ENCODE data around the gene FNIP1. TPM values are rescaled to one million over a fixed set of nuclear protein-coding genes. Genes with fewer than 3 reads are reported as not detected.

Gene FNIP1
- total RNA-seq, 1 experiment from 2014 or later = 16.4 TPM

GRCh38 chr5:131609774-131610173 lies 187.0 kb downstream of the FNIP1 start:
- DNase-seq (ENCODE audit: low read depth, low spot score) (no peak), ATAC-seq (no peak)
- Histone ChIP-seq H3K9ac (ENCODE audit: low read length) (no peak overlapping the region), H3K27ac (ENCODE audit: low read depth, low read length) (no peak overlapping the region), H3K36me3 (ENCODE audit: control insufficient read depth in 1 of 2, insufficient read depth in 2 of 2, low read length in 2 of 2) (no peaks in the 10 kb centered on the region), H3K79me2 (ENCODE audit: insufficient read depth, low read length) (peaks cover 98% of the 10 kb centered on the region), H2AFZ (ENCODE audit: low read depth, low read length, poor library complexity, severe bottlenecking) (no peak overlapping the region), H3K4me1 (ENCODE audit: control insufficient read depth in 1 of 2, insufficient read depth in 2 of 2, low read length in 2 of 2) (peaks cover 6 to 24% of the 10 kb centered on the region in 2 experiments; a peak in 3 of 4 replicates), H3K4me3 (replicated peaks in 1 of 2; ENCODE audit: low read depth in 1 of 2, low read length in 2 of 2) (no peak overlapping the region), H3K9me2 (ENCODE audit: insufficient read depth) (no peaks in the 10 kb centered on the region), H3K27me3 (ENCODE audit: insufficient read depth, low read length) (no peaks in the 10 kb centered on the region), H4K20me1 (ENCODE audit: insufficient read depth) (no peaks in the 10 kb centered on the region), H3K9me3 (ENCODE audit: control insufficient read depth in 1 of 2, insufficient read depth in 1 of 2, low read depth in 1 of 2, low read length in 2 of 2) (no peaks in the 10 kb centered on the region), H3K4me2 (ENCODE audit: low read length) (no peak overlapping the region)
- no TSS peak for BruUV-seq (replicated peaks)
- ChIA-PET CTCF (interaction anchor here (1.2 kb wide), 1 partner anchor 21 kb away, joined by 3 read pairs; no protein-coding TSS in a partner anchor), POLR2A (no interaction called here), RAD21 (ENCODE audit: low non-redundant PET in 1 of 2, low total read pairs in 2 of 2, uncharacterized antibody in 2 of 2, unreplicated experiment in 2 of 2) (no interaction called here)
- TF ChIP-seq JUND (IDR thresholded peaks at IDR 0.05) = no peak
- TF ChIP-seq SIN3A (IDR thresholded peaks at IDR 0.05; ENCODE audit: low read depth) = no peak
- no peak for TF ChIP-seq CEBPB (IDR thresholded peaks at IDR 0.05; ENCODE audit: low read depth)
- TF ChIP-seq EZH2 (IDR thresholded peaks at IDR 0.05) = no peak
- no peak for TF ChIP-seq FOSL1 (IDR thresholded peaks at IDR 0.05; ENCODE audit: low read depth)
- TF ChIP-seq POLR2A (IDR thresholded peaks at IDR 0.05; ENCODE audit: borderline replicate concordance, extremely low read depth, insufficient read depth, insufficient read length) = no peak
- no peak for TF ChIP-seq POLR2AphosphoS5 (IDR thresholded peaks at IDR 0.05; ENCODE audit: low read depth, low read length)
- no peak for TF ChIP-seq EGR1 (IDR thresholded peaks at IDR 0.05; ENCODE audit: low read depth)
- no peak for TF ChIP-seq CBX3 (IDR thresholded peaks at IDR 0.05; ENCODE audit: low read depth)
- TF ChIP-seq MAX (IDR thresholded peaks at IDR 0.05) = no peak
- TF ChIP-seq, protein P1, sequence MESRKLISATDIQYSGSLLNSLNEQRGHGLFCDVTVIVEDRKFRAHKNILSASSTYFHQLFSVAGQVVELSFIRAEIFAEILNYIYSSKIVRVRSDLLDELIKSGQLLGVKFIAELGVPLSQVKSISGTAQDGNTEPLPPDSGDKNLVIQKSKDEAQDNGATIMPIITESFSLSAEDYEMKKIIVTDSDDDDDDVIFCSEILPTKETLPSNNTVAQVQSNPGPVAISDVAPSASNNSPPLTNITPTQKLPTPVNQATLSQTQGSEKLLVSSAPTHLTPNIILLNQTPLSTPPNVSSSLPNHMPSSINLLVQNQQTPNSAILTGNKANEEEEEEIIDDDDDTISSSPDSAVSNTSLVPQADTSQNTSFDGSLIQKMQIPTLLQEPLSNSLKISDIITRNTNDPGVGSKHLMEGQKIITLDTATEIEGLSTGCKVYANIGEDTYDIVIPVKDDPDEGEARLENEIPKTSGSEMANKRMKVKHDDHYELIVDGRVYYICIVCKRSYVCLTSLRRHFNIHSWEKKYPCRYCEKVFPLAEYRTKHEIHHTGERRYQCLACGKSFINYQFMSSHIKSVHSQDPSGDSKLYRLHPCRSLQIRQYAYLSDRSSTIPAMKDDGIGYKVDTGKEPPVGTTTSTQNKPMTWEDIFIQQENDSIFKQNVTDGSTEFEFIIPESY (IDR thresholded peaks at IDR 0.05; ENCODE audit: extremely low read depth, insufficient replicate concordance, low read length) = no peak
- no peak for TF ChIP-seq YY1 (IDR thresholded peaks at IDR 0.05; ENCODE audit: extremely low read depth, insufficient replicate concordance, low read depth, low read length)
- TF ChIP-seq ZNF274 (IDR thresholded peaks at IDR 0.05; ENCODE audit: low read depth, low read length) = no peak
- no peak for TF ChIP-seq EZH2phosphoT487 (IDR thresholded peaks at IDR 0.05; ENCODE audit: borderline replicate concordance)
- intact Hi-C loops (cut with micrococcal nuclease) = no loop called here

Measured in HCT116 (cell line).